ENCODE results near the gene ENO2.

GRCh38 chr12:6946033-6946919 is 31.9 kb downstream of the ENO2 start:
- TF ChIP-seq CTCF (conservative IDR thresholded peaks at IDR 0.05; ENCODE audit: low read depth, low read length), result no peak
- no peak for TF ChIP-seq EZH2 (IDR thresholded peaks at IDR 0.05; ENCODE audit: borderline replicate concordance, low read depth, low read length, poor library complexity, severe bottlenecking)

Measured in A673 (cell line).